CD4-positive, alpha-beta T cell treated with Interleukin-21 for 1 hour (primary cell): ENCODE results near the gene ULBP3.

ENCODE experiments used
- DNase-seq: peaks from one replicate; pipeline ENCODE4 v3.0.0-alpha.2; 2020

Gene ULBP3

GRCh38 chr6:150068720-150069648 is at the start of gene ULBP3:
Gene ULBP3 (minus strand): TSS chr6:150069121. CDS start chr6:150069066, 55 bp downstream.
- peak; percentile 74 for DNase-seq

GRCh38 chr6:150118627-150119026 is 49.7 kb upstream of the ULBP3 start:
- no peak for DNase-seq

GRCh38 chr6:150118203-150118602 is 49.3 kb upstream of the ULBP3 start:
- no peak for DNase-seq

GRCh38 chr6:150116200-150116800 is 47.4 kb upstream of the ULBP3 start:
- DNase-seq: no peak

- DNase-seq: no peak
Observed at GRCh38 chr6:150115769-150116168, 46.8 kb upstream of the ULBP3 start.

GRCh38 chr6:150112233-150112632 is 43.3 kb upstream of the ULBP3 start:
- DNase-seq: no peak

- DNase-seq: no peak
Observed at GRCh38 chr6:150102750-150103270, 33.9 kb upstream of the ULBP3 start.

GRCh38 chr6:150100745-150101144 is 31.8 kb upstream of the ULBP3 start:
- DNase-seq: no peak

- DNase-seq: no peak
Observed at GRCh38 chr6:150099953-150100352, 31.0 kb upstream of the ULBP3 start.

GRCh38 chr6:150099546-150099945 is 30.6 kb upstream of the ULBP3 start:
- no peak for DNase-seq

GRCh38 chr6:150098155-150098554 is 29.2 kb upstream of the ULBP3 start:
- no peak for DNase-seq

- DNase-seq: no peak
Observed at GRCh38 chr6:150093397-150093796, 24.5 kb upstream of the ULBP3 start.

GRCh38 chr6:150091476-150091875 is 22.6 kb upstream of the ULBP3 start:
- no peak for DNase-seq

- no peak for DNase-seq
Observed at GRCh38 chr6:150090328-150090727, 21.4 kb upstream of the ULBP3 start.

- no peak for DNase-seq
Observed at GRCh38 chr6:150088481-150089154, 19.7 kb upstream of the ULBP3 start.

- DNase-seq: no peak
Observed at GRCh38 chr6:150087336-150087735, 18.4 kb upstream of the ULBP3 start.

- no peak for DNase-seq
Observed at GRCh38 chr6:150086026-150086425, 17.1 kb upstream of the ULBP3 start.

GRCh38 chr6:150084426-150084825 is 15.5 kb upstream of the ULBP3 start:
- DNase-seq: no peak

GRCh38 chr6:150083839-150084238 is 14.9 kb upstream of the ULBP3 start:
- DNase-seq: no peak

GRCh38 chr6:150081702-150082101 is 12.8 kb upstream of the ULBP3 start:
- no peak for DNase-seq

- DNase-seq: peak; percentile 41
Observed at GRCh38 chr6:150079604-150080003, 10.7 kb upstream of the ULBP3 start.

GRCh38 chr6:150078788-150079187 is 9.9 kb upstream of the ULBP3 start:
- DNase-seq: no peak

GRCh38 chr6:150076196-150076893 is 7.4 kb upstream of the ULBP3 start:
- DNase-seq: no peak
